NCI-H128 (cell line): Measurements from ENCODE around the gene GUCD1.
"Not testable (repeated sequence)": the region's sequence is repeated elsewhere in the genome, so short reads cannot be mapped to it uniquely, and the experiment has no call there.

Experiments
- DNase-seq: peaks from one replicate; lab custom pipeline; 2025; ENCODE audit not compliant: unreplicated experiment; lab: John Stamatoyannopoulos, UW

GUCD1 gene

GRCh38 chr22:24554313-24555164 lies at the start of gene GUCD1:
Gene GUCD1, minus strand, starts transcription at chr22:24555138. Its CDS starts 147 bp downstream, at chr22:24554991.
- DNase-seq = no peak

- not testable (repeated sequence) for DNase-seq
Observed at GRCh38 chr22:24603770-24604629, 49.1 kb upstream of the GUCD1 start.

DNA sequence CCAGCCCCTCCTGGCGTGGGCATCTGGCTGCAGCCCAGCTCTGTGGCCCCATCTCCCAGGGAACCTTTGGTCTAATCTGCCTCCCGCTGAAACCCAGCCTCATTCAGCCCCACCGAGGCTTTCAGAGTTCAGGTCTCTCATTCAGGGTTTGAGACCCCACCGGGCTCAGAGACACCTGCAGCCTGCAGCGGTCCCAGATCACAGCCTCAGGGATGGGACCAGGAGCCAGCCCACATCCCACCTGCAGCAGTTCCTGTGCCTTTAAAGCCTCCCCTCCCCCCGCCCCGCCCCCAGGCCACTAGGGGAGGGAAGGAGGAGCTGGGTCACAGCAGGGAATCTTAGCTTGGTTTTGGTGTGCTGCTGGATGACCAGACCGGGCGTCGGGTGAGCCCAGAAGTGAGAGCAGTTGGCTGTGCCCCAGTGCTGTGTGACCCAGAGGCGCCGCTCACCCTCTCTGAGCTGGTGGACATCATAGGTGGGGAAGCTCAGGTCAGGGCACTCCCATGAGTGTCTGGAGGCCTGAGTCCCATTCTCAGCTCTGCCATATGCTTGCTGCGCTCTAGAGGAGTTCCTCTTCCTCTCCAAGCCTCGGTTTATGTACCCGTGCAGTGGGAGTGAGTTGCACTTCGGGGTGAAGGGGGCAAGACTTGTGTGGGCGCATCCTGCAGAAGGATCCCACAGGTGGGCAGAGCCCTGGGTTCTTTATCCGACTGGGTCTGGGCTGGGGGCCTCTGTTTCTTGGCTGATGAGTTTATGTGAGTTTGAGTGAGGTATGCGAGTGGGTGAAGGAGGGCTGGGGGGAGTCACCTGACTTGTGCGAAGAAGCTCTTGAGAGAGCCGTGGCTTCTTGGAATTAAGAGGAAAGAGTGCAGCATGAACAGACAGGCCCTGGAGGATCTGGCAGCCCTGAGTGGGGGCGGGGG lies 48.2 kb upstream of the GUCD1 start, which contains the start of gene GGT1:
Gene GGT1 (plus strand): TSS at position 347 of the 923 bp plus-strand sequence. CDS start 7,889 bp downstream, outside the sequence.
- DNase-seq = not testable (repeated sequence)

- not testable (repeated sequence) for DNase-seq
Observed at GRCh38 chr22:24602105-24602749, 47.3 kb upstream of the GUCD1 start.

GRCh38 chr22:24601217-24602104 lies 46.5 kb upstream of the GUCD1 start:
- no peak for DNase-seq

GRCh38 chr22:24599958-24600715 lies 45.2 kb upstream of the GUCD1 start:
- not testable (repeated sequence) for DNase-seq

GRCh38 chr22:24599514-24599913 lies 44.6 kb upstream of the GUCD1 start:
- DNase-seq = no peak

GRCh38 chr22:24597076-24597475 lies 42.1 kb upstream of the GUCD1 start:
- not testable (repeated sequence) for DNase-seq

DNA sequence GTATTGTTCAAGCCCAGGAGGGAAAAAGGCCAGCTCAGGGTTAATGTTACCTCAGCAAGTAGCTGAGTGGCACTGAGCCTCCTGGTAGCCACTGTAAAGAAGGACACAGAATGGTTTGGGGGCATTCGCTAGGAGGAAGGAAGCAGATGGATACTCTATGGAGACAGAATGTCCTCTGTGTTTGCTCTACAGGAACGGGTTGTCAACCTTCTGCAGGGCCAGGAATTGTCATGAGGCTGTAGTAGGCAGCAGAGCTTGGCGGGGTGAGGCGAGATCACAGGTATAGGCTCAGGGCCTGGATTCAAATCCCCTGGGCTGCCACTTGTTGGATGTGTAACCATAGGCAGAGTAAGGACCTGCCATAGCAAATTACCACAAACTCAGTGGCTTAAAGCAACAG lies 40.9 kb upstream of the GUCD1 start:
- DNase-seq = no peak

DNA sequence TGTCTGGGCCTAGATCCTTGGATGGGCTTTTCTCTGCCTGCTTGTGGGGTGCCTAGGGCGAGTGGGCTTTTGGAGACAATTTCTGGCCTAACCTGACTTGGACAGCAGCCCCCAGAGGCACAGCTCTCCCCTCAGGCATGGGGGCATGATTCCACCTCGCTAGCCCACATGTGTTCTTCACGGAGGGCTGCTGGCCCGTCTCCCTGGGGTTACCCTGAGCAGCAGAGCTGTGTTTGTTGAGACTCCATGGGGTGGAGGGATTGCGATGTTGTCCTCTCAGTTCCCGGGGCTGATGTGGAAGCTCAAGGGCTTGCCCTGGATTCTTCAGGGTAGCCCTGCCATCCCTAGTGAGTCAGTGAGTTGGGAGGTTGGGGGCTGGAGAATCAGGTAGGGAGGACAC lies 40.3 kb upstream of the GUCD1 start:
- no peak for DNase-seq

DNA sequence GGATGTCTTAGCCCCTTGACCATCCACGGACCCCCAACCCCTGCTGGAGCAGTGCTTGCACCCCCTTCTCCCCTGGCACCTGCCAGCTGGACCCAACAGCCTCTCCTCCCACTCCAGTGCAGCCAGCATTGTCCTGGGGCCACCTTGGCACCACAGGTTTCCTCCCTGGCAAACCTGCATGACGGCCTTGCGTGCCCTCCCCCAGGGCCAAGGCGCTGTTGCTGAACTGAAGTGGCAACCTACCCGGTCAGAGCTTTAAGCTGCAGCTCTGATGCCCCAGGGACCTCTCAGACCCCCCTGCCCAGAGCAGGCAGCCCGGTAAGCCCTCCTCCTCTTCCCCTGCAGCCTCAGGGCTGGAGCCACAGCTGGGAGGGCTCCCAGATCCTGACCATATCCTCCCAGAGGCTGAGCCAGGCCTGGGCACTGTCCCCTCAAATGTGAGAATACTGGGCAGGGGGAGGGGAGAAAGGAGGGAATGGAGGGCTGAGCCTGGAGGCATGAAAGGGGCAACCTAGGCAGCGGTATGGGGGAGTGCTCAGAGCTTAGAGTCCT lies 39.7 kb upstream of the GUCD1 start:
- DNase-seq = no peak

DNA sequence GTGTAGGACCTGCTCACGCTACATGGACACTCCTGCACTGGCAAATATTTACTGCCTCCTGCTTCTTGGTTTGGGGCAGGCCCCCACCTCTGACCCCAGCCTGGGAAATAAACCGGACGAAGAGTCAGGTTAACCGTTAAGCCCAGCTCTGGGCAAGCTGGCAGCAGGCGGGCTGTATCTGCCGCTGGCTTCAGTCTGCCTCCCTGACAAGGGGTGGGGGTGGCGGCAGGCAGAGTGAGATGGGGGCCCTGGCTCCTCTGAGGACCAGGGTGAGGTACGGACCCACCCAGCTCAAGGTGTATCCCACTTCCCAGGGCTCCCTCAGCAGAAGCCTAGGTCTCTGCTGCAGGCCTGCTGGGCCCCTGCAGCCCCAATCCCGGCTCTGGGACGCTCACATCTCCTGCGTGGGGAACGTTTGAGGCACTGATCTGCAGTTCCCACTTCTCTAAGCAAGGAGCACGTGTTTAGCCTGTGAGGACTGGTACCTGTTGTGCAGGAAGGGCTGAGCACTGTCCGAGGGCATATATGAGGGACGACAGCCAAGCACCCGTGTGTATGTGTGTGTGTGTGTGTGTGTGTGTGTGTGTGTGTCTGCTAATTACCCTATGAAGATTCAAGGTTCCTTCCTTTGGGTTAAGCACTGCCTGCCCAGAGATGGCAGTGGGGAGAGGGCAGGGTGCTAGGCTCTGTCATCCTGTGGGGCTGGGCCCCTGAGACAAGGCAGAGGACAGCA lies 39.1 kb upstream of the GUCD1 start:
- DNase-seq = no peak

- not testable (repeated sequence) for DNase-seq
Observed at GRCh38 chr22:24593559-24593835, 38.6 kb upstream of the GUCD1 start.

DNA sequence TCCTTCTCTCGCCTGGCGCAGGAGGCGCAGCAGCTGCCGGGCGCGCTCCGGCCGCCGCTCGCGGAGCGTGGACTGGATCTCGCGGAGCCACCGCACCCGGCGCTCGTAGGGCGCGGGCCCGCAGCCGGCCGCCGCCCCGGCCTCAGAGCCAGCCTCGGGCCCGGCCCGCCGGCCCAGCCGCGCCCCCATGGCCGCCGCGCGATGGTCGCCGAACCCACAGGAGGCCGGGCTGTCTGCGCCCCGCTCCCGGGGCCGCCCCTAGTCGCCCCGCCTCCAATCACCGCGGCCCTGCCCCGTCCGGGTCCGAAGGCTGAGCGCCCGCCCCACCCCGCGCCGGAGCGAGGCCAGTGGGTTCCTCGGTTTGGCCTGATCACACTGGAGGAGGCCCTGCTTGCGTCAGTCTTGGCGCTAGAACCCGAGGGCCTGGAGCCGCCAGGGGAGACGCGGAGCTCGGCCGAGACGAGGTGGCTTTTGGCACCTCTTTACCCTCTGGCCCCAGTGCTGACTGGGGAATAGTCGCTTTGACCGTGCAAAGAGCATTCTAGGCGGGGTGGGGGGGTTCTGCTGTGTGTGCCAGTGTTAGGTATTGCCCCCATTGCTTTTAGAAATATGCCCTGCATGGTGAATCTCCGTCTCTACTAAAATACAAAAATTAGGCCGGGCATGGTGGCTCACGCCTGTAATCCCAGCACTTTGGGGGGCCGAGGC lies 38.1 kb upstream of the GUCD1 start, which contains the start of gene LRRC75B:
Gene LRRC75B (minus strand): TSS at position 223 of the 708 bp plus-strand sequence. CDS start 34 bp downstream, at position 189.
- peak; percentile 26 for DNase-seq

- no peak for DNase-seq
Observed at GRCh38 chr22:24592058-24592850, 37.3 kb upstream of the GUCD1 start.

DNA sequence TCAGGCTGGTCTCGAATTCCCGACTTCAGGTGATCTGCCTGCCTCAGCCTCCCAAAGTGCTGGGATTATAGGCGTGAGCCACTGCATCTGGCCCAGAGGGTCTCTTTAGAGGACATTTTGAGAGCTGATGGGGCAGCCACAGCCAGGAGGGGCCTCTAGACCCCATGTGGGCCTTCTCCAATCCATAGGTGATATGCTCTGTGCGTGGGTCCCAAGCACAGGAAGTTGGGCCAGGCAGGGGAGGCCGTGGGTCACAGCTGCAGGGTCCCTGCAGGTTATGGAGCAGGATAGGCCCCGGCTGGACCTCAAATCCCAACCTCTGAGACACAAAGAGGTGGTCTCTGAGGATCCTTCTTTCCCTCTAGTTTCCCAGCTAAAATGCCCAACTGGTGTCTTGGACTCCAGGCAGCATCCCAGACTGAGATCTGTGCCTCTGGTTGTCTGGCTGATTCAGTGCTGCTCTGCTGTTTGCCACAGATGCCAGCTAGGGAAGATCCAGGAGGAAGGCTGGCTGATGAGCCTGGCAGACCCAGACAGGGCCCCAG lies 36.4 kb upstream of the GUCD1 start:
- DNase-seq = no peak
